ENCODE measurements around the gene MAS1L.

MAS1L gene

GRCh38 chr6:29530671-29531310, 43.0 kb upstream of the MAS1L start:
- Histone ChIP-seq H3K9ac (ENCODE audit: low read length) (no peak overlapping the region), H3K9me2 (replicated peaks; ENCODE audit: insufficient read depth, low read length) (no peaks in the 10 kb centered on the region), H3F3A (ENCODE audit: insufficient read depth) (no peaks in the 10 kb centered on the region), H3K36me3 (ENCODE audit: low read length) (no peaks in the 10 kb centered on the region), H3K27ac (ENCODE audit: low read depth, low read length) (no peak overlapping the region), H3K4me3 (ENCODE audit: insufficient read depth, low read length, poor library complexity, severe bottlenecking) (no peak overlapping the region), H3K9me3 (ENCODE audit: insufficient read depth, low read length) (no peaks in the 10 kb centered on the region), H3K79me2 (ENCODE audit: insufficient read depth, low read length) (no peaks in the 10 kb centered on the region), H4K20me1 (ENCODE audit: low read depth, low read length) (no peaks in the 10 kb centered on the region), H3K4me2 (ENCODE audit: low read depth, low read length, poor library complexity, severe bottlenecking) (no peak overlapping the region), H2AFZ (ENCODE audit: low read depth, low read length, severe bottlenecking) (no peak overlapping the region), H3K27me3 (ENCODE audit: low read length) (no peaks in the 10 kb centered on the region)
- TF ChIP-seq CTCF (IDR thresholded peaks at IDR 0.05; ENCODE audit: insufficient read depth, low read length, poor library complexity, severe bottlenecking): no peak

- Histone ChIP-seq H3F3A (ENCODE audit: insufficient read depth) (no peaks in the 10 kb centered on the region), H3K9ac (ENCODE audit: low read length) (no peak overlapping the region), H3K27me3 (ENCODE audit: low read length) (no peaks in the 10 kb centered on the region), H2AFZ (ENCODE audit: low read depth, low read length, severe bottlenecking) (no peak overlapping the region), H3K4me2 (ENCODE audit: low read depth, low read length, poor library complexity, severe bottlenecking) (no peak overlapping the region), H3K27ac (ENCODE audit: low read depth, low read length) (no peak overlapping the region), H3K4me3 (ENCODE audit: insufficient read depth, low read length, poor library complexity, severe bottlenecking) (no peak overlapping the region), H3K79me2 (ENCODE audit: insufficient read depth, low read length) (no peaks in the 10 kb centered on the region), H3K9me3 (ENCODE audit: insufficient read depth, low read length) (no peaks in the 10 kb centered on the region), H3K36me3 (ENCODE audit: low read length) (no peaks in the 10 kb centered on the region), H4K20me1 (ENCODE audit: low read depth, low read length) (no peaks in the 10 kb centered on the region), H3K9me2 (replicated peaks; ENCODE audit: insufficient read depth, low read length) (no peaks in the 10 kb centered on the region)
- TF ChIP-seq EZH2phosphoT487 (conservative IDR thresholded peaks at IDR 0.05; ENCODE audit: low read length) (no peak), CTCF (IDR thresholded peaks at IDR 0.05; ENCODE audit: insufficient read depth, low read length, poor library complexity, severe bottlenecking) (no peak)
Measured at GRCh38 chr6:29529956-29530355, 42.2 kb upstream of the MAS1L start.

- H3K9me2 ChIP-seq (replicated peaks; ENCODE audit: insufficient read depth, low read length): no peaks in the 10 kb centered on the region
- no peaks in the 10 kb centered on the region for H3K79me2 ChIP-seq (ENCODE audit: insufficient read depth, low read length)
Measured at GRCh38 chr6:29528988-29529560, 41.3 kb upstream of the MAS1L start.

More at GRCh38 chr6:29528988-29529560, 41.3 kb upstream of the MAS1L start:
- H3K27ac ChIP-seq (ENCODE audit: low read depth, low read length): no peak overlapping the region
- H3K9me3 ChIP-seq (ENCODE audit: insufficient read depth, low read length): no peaks in the 10 kb centered on the region
- H2AFZ ChIP-seq (ENCODE audit: low read depth, low read length, severe bottlenecking): no peak overlapping the region
- no peaks in the 10 kb centered on the region for H4K20me1 ChIP-seq (ENCODE audit: low read depth, low read length)
- no peaks in the 10 kb centered on the region for H3F3A ChIP-seq (ENCODE audit: insufficient read depth)
- H3K27me3 ChIP-seq (ENCODE audit: low read length): no peaks in the 10 kb centered on the region
- no peak overlapping the region for H3K4me2 ChIP-seq (ENCODE audit: low read depth, low read length, poor library complexity, severe bottlenecking)
- no peak overlapping the region for H3K9ac ChIP-seq (ENCODE audit: low read length)
- TF ChIP-seq EZH2phosphoT487 (conservative IDR thresholded peaks at IDR 0.05; ENCODE audit: low read length) (no peak), CTCF (IDR thresholded peaks at IDR 0.05; ENCODE audit: insufficient read depth, low read length, poor library complexity, severe bottlenecking) (no peak)
- no peaks in the 10 kb centered on the region for H3K36me3 ChIP-seq (ENCODE audit: low read length)
- no peak overlapping the region for H3K4me3 ChIP-seq (ENCODE audit: insufficient read depth, low read length, poor library complexity, severe bottlenecking)
